Measurements from ENCODE around the gene FXYD7. TPM values are rescaled to one million over a fixed set of nuclear protein-coding genes. Genes with fewer than 3 reads are reported as not detected.

The FXYD7 gene
- polyA plus RNA-seq, 3 donors = 0.16 TPM; not detected in 2

DNA sequence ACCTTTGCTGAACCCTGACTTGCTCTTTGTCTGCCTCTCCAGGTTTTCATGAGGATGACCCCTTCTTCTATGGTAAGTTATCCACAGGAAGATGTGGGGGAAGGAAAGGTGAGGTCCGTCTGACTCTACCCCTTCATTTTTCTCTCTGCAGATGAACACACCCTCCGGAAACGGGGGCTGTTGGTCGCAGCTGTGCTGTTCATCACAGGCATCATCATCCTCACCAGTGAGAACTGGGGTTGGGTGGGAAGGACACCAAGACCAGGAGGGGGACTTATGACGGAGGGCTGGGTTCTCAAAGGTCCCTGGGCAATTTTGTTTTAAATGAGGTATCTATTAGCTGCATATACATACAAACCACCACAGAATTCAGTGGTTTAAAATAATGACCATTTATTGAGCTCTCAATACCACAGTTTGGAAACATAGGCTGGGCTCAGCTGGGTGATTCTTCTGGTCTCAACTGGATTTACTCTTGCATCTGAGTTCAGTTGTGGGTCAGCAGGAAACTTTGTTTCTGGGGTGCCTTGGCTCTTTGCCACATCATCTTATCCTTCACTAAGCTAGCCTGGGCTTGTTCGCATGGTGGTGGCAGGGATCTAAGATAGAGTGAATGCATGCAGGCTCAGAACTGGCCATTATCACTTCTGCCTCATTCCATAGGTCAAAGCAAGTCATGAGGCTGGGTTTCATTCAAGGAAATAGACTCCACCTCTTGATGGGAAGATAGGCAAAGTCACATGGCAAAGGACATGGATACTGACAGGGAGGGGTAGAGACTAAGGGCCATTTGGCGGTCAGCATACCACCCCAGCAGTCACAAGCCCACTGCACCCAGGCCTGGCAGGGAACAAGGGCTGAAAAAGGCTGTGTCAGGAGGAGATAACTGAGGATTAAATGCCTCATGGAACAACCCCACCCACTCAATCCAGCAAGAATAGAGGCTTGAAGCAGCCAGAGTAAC, 23.3 kb downstream of the FXYD7 start:
- Mint-ChIP-seq H3K27ac (peak overlapping the region; percentile 66 to 93 (median 88)), H3K27me3 (ENCODE audit: low read depth in 3 of 3) (no peaks in the 10 kb centered on the region), H3K4me3 (no peak overlapping the region), H3K4me1 (peaks cover 51% of the 10 kb centered on the region), H3K9me3 (peaks cover 22 to 35% (median 32%) of the 10 kb centered on the region in 7 donors), H3K36me3 (peaks cover 81 to 91% of the 10 kb centered on the region in 2 donors)
- H3K9me3 ChIP-seq (replicated peaks in 1 of 2; ENCODE audit: control insufficient read depth in 1 of 2, insufficient read depth in 1 of 2, low read length in 2 of 2) = peaks cover 31 to 39% of the 10 kb centered on the region in 2 donors
- H3K79me2 ChIP-seq (ENCODE audit: insufficient read depth, low read length) = peaks cover 44% of the 10 kb centered on the region
- DNase-seq = no peak
- peak overlapping the region; percentile 21 for H3K4me2 ChIP-seq (replicated peaks; ENCODE audit: extremely low read depth, low read length, poor library complexity, severe bottlenecking)
- H3K4me1 ChIP-seq (ENCODE audit: control insufficient read depth in 1 of 2, insufficient read depth in 2 of 2, low read length in 2 of 2) = peaks cover 29 to 42% of the 10 kb centered on the region in 2 donors
- peak overlapping the region in 1 of 3 experiments; percentile 19 for H3K4me3 ChIP-seq (replicated peaks in 1 of 3; ENCODE audit: low read depth in 2 of 3, low read length in 3 of 3)
- intact Hi-C loops (cut with micrococcal nuclease) = no loop called here
- H4K20me1 ChIP-seq (ENCODE audit: insufficient read depth, low read length) = peaks cover 44% of the 10 kb centered on the region
- WGBS (ENCODE audit: insufficient coverage) = no CpG with 5 or more reads among the region's 7 CpGs
- H3K9ac ChIP-seq (ENCODE audit: insufficient read depth, low read length, poor library complexity, severe bottlenecking) = no peak overlapping the region
- peak overlapping the region; percentile 70 to 77 for H3K27ac ChIP-seq (ENCODE audit: low read depth in 1 of 2, low read length in 2 of 2)
- H3K36me3 ChIP-seq (replicated peaks in 1 of 2; ENCODE audit: control insufficient read depth in 1 of 2, insufficient read depth in 2 of 2, low read length in 2 of 2) = peaks cover 73 to 87% of the 10 kb centered on the region in 2 donors
- no peak overlapping the region for H2AFZ ChIP-seq (ENCODE audit: insufficient read depth, low read depth, low read length, poor library complexity, severe bottlenecking)
- H3K27me3 ChIP-seq (ENCODE audit: control insufficient read depth in 2 of 2, insufficient read depth in 2 of 2, low read length in 2 of 2) = no peaks in the 10 kb centered on the region
- TF ChIP-seq, protein P1, sequence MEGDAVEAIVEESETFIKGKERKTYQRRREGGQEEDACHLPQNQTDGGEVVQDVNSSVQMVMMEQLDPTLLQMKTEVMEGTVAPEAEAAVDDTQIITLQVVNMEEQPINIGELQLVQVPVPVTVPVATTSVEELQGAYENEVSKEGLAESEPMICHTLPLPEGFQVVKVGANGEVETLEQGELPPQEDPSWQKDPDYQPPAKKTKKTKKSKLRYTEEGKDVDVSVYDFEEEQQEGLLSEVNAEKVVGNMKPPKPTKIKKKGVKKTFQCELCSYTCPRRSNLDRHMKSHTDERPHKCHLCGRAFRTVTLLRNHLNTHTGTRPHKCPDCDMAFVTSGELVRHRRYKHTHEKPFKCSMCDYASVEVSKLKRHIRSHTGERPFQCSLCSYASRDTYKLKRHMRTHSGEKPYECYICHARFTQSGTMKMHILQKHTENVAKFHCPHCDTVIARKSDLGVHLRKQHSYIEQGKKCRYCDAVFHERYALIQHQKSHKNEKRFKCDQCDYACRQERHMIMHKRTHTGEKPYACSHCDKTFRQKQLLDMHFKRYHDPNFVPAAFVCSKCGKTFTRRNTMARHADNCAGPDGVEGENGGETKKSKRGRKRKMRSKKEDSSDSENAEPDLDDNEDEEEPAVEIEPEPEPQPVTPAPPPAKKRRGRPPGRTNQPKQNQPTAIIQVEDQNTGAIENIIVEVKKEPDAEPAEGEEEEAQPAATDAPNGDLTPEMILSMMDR (IDR thresholded peaks at IDR 0.05) = no peak

DNA sequence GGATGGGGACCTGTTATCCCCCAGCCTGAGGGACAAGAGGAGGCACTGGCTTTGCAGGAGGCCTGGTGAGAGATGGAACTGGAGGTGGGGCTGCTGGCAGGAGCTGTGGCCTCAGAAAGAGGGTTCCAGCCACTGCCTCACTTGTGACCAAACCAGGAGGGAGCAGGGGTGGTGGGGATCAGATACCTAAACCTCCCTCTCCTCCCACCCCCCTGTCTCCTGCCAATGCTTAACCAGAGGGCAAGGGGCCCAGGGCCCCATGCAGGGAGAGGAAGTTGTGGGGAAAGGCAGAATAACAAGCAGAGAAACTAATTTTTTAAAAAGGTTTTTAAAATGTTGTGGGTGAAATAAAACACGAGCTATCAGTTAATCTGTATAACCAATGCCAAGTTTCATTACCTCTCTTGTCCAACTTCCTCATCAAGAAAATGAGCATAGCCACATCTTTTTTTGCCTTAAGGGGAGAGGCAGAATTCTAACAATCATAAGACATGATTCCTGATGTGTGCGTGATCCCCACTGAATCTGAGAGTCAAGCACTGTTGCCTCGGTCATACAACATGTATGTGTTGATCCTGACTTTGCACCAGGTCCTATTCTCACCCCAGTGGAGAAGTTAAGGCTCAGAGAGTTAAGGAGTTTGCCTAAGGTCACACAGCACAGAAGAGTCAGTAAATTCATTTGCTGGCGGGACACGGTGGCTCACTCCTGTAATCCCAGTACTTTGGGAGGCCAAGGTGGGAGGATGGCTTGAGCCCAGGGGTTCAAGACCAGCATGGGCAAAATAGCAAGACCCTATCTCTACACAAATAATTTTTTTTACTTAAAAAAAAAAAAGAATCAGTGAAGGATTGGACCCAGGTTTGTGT, 24.4 kb downstream of the FXYD7 start:
- Histone ChIP-seq H3K9me3 (replicated peaks in 1 of 2; ENCODE audit: control insufficient read depth in 1 of 2, insufficient read depth in 1 of 2, low read length in 2 of 2) (peaks cover 20 to 29% of the 10 kb centered on the region in 2 donors), H3K4me2 (replicated peaks; ENCODE audit: extremely low read depth, low read length, poor library complexity, severe bottlenecking) (peak overlapping the region; percentile 21), H3K27ac (ENCODE audit: low read depth in 1 of 2, low read length in 2 of 2) (peak overlapping the region; percentile 70 to 77), H3K79me2 (ENCODE audit: insufficient read depth, low read length) (peaks cover 34% of the 10 kb centered on the region), H3K9ac (ENCODE audit: insufficient read depth, low read length, poor library complexity, severe bottlenecking) (no peak overlapping the region), H3K4me3 (replicated peaks in 1 of 3; ENCODE audit: low read depth in 2 of 3, low read length in 3 of 3) (peak overlapping the region in 1 of 3 experiments; percentile 19), H4K20me1 (ENCODE audit: insufficient read depth, low read length) (peaks cover 33% of the 10 kb centered on the region), H3K27me3 (ENCODE audit: control insufficient read depth in 2 of 2, insufficient read depth in 2 of 2, low read length in 2 of 2) (no peaks in the 10 kb centered on the region), H2AFZ (ENCODE audit: insufficient read depth, low read depth, low read length, poor library complexity, severe bottlenecking) (no peak overlapping the region), H3K4me1 (ENCODE audit: control insufficient read depth in 1 of 2, insufficient read depth in 2 of 2, low read length in 2 of 2) (peaks cover 35 to 52% of the 10 kb centered on the region in 2 donors), H3K36me3 (replicated peaks in 1 of 2; ENCODE audit: control insufficient read depth in 1 of 2, insufficient read depth in 2 of 2, low read length in 2 of 2) (peaks cover 62 to 76% of the 10 kb centered on the region in 2 donors)
- peaks cover 13 to 31% (median 21%) of the 10 kb centered on the region in 7 donors for H3K9me3 Mint-ChIP-seq
- intact Hi-C loops (cut with micrococcal nuclease) = no loop called here
- TF ChIP-seq, protein P1 (IDR thresholded peaks at IDR 0.05) = no peak
- H3K4me1 Mint-ChIP-seq = peaks cover 62% of the 10 kb centered on the region
- H3K27ac Mint-ChIP-seq = peak overlapping the region; percentile 81 to 93 (median 90)
- peaks cover 71 to 84% of the 10 kb centered on the region in 2 donors for H3K36me3 Mint-ChIP-seq
- H3K4me3 Mint-ChIP-seq = peak overlapping the region in 1 of 2 donors; percentile 63
- peak in 1 of 3 donors; percentile 39 for DNase-seq
- no CpG with 5 or more reads among the region's 5 CpGs for WGBS (ENCODE audit: insufficient coverage)
- no peaks in the 10 kb centered on the region for H3K27me3 Mint-ChIP-seq (ENCODE audit: low read depth in 3 of 3)

Measured in CD14-positive monocyte (primary cell).